ENCODE data around the gene ZNF486. TPM values are rescaled to one million over a fixed set of nuclear protein-coding genes. Genes with fewer than 3 reads are reported as not detected.

The ZNF486 gene
- total RNA-seq, 1 donor from 2014 or later = 4.4 TPM

GRCh38 chr19:20153281-20153680 lies 13.7 kb upstream of the ZNF486 start:
- Mint-ChIP-seq H3K9me3 (ENCODE audit: low read depth) (peaks cover 11% of the 10 kb centered on the region), H3K27me3 (ENCODE audit: low read depth) (no peaks in the 10 kb centered on the region), H3K27ac (ENCODE audit: unreplicated experiment) (no peak overlapping the region), H3K4me1 (ENCODE audit: low read depth) (no peaks in the 10 kb centered on the region), H3K4me3 (ENCODE audit: unreplicated experiment) (no peak overlapping the region), H3K36me3 (ENCODE audit: low read depth) (no peaks in the 10 kb centered on the region)
- no peak for TF ChIP-seq CTCF (IDR thresholded peaks at IDR 0.05)
- no peak for DNase-seq (ENCODE audit: low spot score)

- no peak overlapping the region for H3K4me3 Mint-ChIP-seq (ENCODE audit: unreplicated experiment)
- no peaks in the 10 kb centered on the region for H3K4me1 Mint-ChIP-seq (ENCODE audit: low read depth)
- no peak for TF ChIP-seq CTCF (IDR thresholded peaks at IDR 0.05)
- no peak overlapping the region for H3K27ac Mint-ChIP-seq (ENCODE audit: unreplicated experiment)
- no peaks in the 10 kb centered on the region for H3K27me3 Mint-ChIP-seq (ENCODE audit: low read depth)
- H3K9me3 Mint-ChIP-seq (ENCODE audit: low read depth) = peaks cover 13% of the 10 kb centered on the region
- no peak for DNase-seq (ENCODE audit: low spot score)
- no peaks in the 10 kb centered on the region for H3K36me3 Mint-ChIP-seq (ENCODE audit: low read depth)
These were observed 12.4 kb upstream of the ZNF486 start for GRCh38 chr19:20154636-20155035.

GRCh38 chr19:20162821-20163220 lies 4.2 kb upstream of the ZNF486 start:
- Mint-ChIP-seq H3K36me3 (ENCODE audit: low read depth) (no peaks in the 10 kb centered on the region), H3K27ac (ENCODE audit: unreplicated experiment) (no peak overlapping the region), H3K4me3 (ENCODE audit: unreplicated experiment) (no peak overlapping the region), H3K4me1 (ENCODE audit: low read depth) (peaks cover 2% of the 10 kb centered on the region), H3K9me3 (ENCODE audit: low read depth) (peaks cover 12% of the 10 kb centered on the region), H3K27me3 (ENCODE audit: low read depth) (no peaks in the 10 kb centered on the region)
- DNase-seq (ENCODE audit: low spot score) = no peak
- TF ChIP-seq CTCF (IDR thresholded peaks at IDR 0.05) = no peak

GRCh38 chr19:20164456-20164855 lies 2.6 kb upstream of the ZNF486 start:
- H3K36me3 Mint-ChIP-seq (ENCODE audit: low read depth) = no peaks in the 10 kb centered on the region

GRCh38 chr19:20165971-20166592 lies 932 bp upstream of the ZNF486 start:
- DNase-seq (ENCODE audit: low spot score) = no peak
- H3K27me3 Mint-ChIP-seq (ENCODE audit: low read depth) = no peaks in the 10 kb centered on the region
- no peak for TF ChIP-seq CTCF (IDR thresholded peaks at IDR 0.05)
- peaks cover 15% of the 10 kb centered on the region for H3K4me1 Mint-ChIP-seq (ENCODE audit: low read depth)
- peak overlapping the region; percentile 17 for H3K27ac Mint-ChIP-seq (ENCODE audit: unreplicated experiment)
- H3K9me3 Mint-ChIP-seq (ENCODE audit: low read depth) = peaks cover 6% of the 10 kb centered on the region
- H3K4me3 Mint-ChIP-seq (ENCODE audit: unreplicated experiment) = no peak overlapping the region
- H3K36me3 Mint-ChIP-seq (ENCODE audit: low read depth) = peaks cover 5% of the 10 kb centered on the region

More at GRCh38 chr19:20164456-20164855, 2.6 kb upstream of the ZNF486 start:
- no peak for TF ChIP-seq CTCF (IDR thresholded peaks at IDR 0.05)
- H3K9me3 Mint-ChIP-seq (ENCODE audit: low read depth) = peaks cover 10% of the 10 kb centered on the region
- H3K4me3 Mint-ChIP-seq (ENCODE audit: unreplicated experiment) = no peak overlapping the region
- no peaks in the 10 kb centered on the region for H3K27me3 Mint-ChIP-seq (ENCODE audit: low read depth)
- peaks cover 10% of the 10 kb centered on the region for H3K4me1 Mint-ChIP-seq (ENCODE audit: low read depth)
- DNase-seq (ENCODE audit: low spot score) = no peak
- no peak overlapping the region for H3K27ac Mint-ChIP-seq (ENCODE audit: unreplicated experiment)
